ENCODE measurements around the gene ISG20L2. TPM values are rescaled to one million over a fixed set of nuclear protein-coding genes. Genes with fewer than 3 reads are reported as not detected.

The ISG20L2 gene
- total RNA-seq, 1 donor from 2014 or later = 36.9 TPM

- peaks cover 53% of the 10 kb centered on the region for H3K4me1 Mint-ChIP-seq (ENCODE audit: low read depth)
- no peak for TF ChIP-seq CTCF (IDR thresholded peaks at IDR 0.05; ENCODE audit: unreplicated experiment)
These were observed 17.8 kb upstream of the ISG20L2 start for GRCh38 chr1:156746406-156746727.

GRCh38 chr1:156745881-156746280 lies 17.3 kb upstream of the ISG20L2 start:
- DNase-seq (ENCODE audit: low spot score, unreplicated experiment) = no peak
- peaks cover 55% of the 10 kb centered on the region for H3K4me1 Mint-ChIP-seq (ENCODE audit: low read depth)
- peak overlapping the region; percentile 86 for H3K4me3 Mint-ChIP-seq (ENCODE audit: low read depth)
- H3K36me3 Mint-ChIP-seq (ENCODE audit: insufficient read depth) = peaks cover 13% of the 10 kb centered on the region
- no peaks in the 10 kb centered on the region for H3K9me3 Mint-ChIP-seq (ENCODE audit: low read depth)
- H3K27me3 Mint-ChIP-seq = no peaks in the 10 kb centered on the region
- TF ChIP-seq CTCF (IDR thresholded peaks at IDR 0.05; ENCODE audit: unreplicated experiment) = no peak
- H3K27ac Mint-ChIP-seq = peak overlapping the region; percentile 100

More at GRCh38 chr1:156746406-156746727, 17.8 kb upstream of the ISG20L2 start:
- peaks cover 12% of the 10 kb centered on the region for H3K36me3 Mint-ChIP-seq (ENCODE audit: insufficient read depth)
- no peak for DNase-seq (ENCODE audit: low spot score, unreplicated experiment)
- H3K4me3 Mint-ChIP-seq (ENCODE audit: low read depth) = peak overlapping the region; percentile 86
- H3K9me3 Mint-ChIP-seq (ENCODE audit: low read depth) = no peaks in the 10 kb centered on the region
- H3K27ac Mint-ChIP-seq = peak overlapping the region; percentile 100
- no peaks in the 10 kb centered on the region for H3K27me3 Mint-ChIP-seq

- H3K27ac Mint-ChIP-seq = peak overlapping the region; percentile 80
- no peaks in the 10 kb centered on the region for H3K27me3 Mint-ChIP-seq
- peaks cover 13% of the 10 kb centered on the region for H3K36me3 Mint-ChIP-seq (ENCODE audit: insufficient read depth)
- TF ChIP-seq CTCF (IDR thresholded peaks at IDR 0.05; ENCODE audit: unreplicated experiment) = no peak
- no peak overlapping the region for H3K4me3 Mint-ChIP-seq (ENCODE audit: low read depth)
- peaks cover 55% of the 10 kb centered on the region for H3K4me1 Mint-ChIP-seq (ENCODE audit: low read depth)
- no peak for DNase-seq (ENCODE audit: low spot score, unreplicated experiment)
- H3K9me3 Mint-ChIP-seq (ENCODE audit: low read depth) = no peaks in the 10 kb centered on the region
These were observed 16.3 kb upstream of the ISG20L2 start for GRCh38 chr1:156744786-156745419.

GRCh38 chr1:156744344-156744743 lies 15.8 kb upstream of the ISG20L2 start:
- Mint-ChIP-seq H3K27me3 (no peaks in the 10 kb centered on the region), H3K4me1 (ENCODE audit: low read depth) (peaks cover 50% of the 10 kb centered on the region), H3K9me3 (ENCODE audit: low read depth) (no peaks in the 10 kb centered on the region), H3K4me3 (ENCODE audit: low read depth) (no peak overlapping the region), H3K27ac (peak overlapping the region; percentile 85), H3K36me3 (ENCODE audit: insufficient read depth) (peaks cover 13% of the 10 kb centered on the region)
- TF ChIP-seq CTCF (IDR thresholded peaks at IDR 0.05; ENCODE audit: unreplicated experiment) = no peak
- no peak for DNase-seq (ENCODE audit: low spot score, unreplicated experiment)

GRCh38 chr1:156743367-156744302 lies 15.1 kb upstream of the ISG20L2 start:
- H3K36me3 Mint-ChIP-seq (ENCODE audit: insufficient read depth) = peaks cover 13% of the 10 kb centered on the region
- no peak for DNase-seq (ENCODE audit: low spot score, unreplicated experiment)
- peak overlapping the region; percentile 85 for H3K27ac Mint-ChIP-seq
- TF ChIP-seq CTCF (IDR thresholded peaks at IDR 0.05; ENCODE audit: unreplicated experiment) = no peak
- no peak overlapping the region for H3K4me3 Mint-ChIP-seq (ENCODE audit: low read depth)
- no peaks in the 10 kb centered on the region for H3K27me3 Mint-ChIP-seq
- H3K4me1 Mint-ChIP-seq (ENCODE audit: low read depth) = peaks cover 42% of the 10 kb centered on the region
- no peaks in the 10 kb centered on the region for H3K9me3 Mint-ChIP-seq (ENCODE audit: low read depth)
